Skeletal muscle tissue (tissue), 4 donors: ENCODE measurements around the gene HCFC1. TPM values are rescaled to one million over a fixed set of nuclear protein-coding genes. Genes with fewer than 3 reads are reported as not detected.

Source experiments
- H3K27ac ChIP-seq: one replicate; pipeline ENCODE4 v1.7.0; 2013; ENCODE audit warnings: mild to moderate bottlenecking, low read depth, low read length, inconsistent platforms
- H3K27me3 ChIP-seq, 3 donors: one replicate each; pipeline ENCODE4 v1.7.0; 2013; ENCODE audit warnings: low read length in 3 of 3; ENCODE audit not compliant: control insufficient read depth in 3 of 3, insufficient read depth in 3 of 3
- H3K36me3 ChIP-seq, 3 donors: one replicate each; pipeline ENCODE4 v1.7.0; 2013; ENCODE audit warnings: low read length in 3 of 3; ENCODE audit not compliant: control insufficient read depth in 3 of 3, insufficient read depth in 3 of 3
- H3K4me1 ChIP-seq, 3 donors: one replicate each; pipeline ENCODE4 v1.7.0; 2013; ENCODE audit warnings: low read length in 3 of 3, mild to moderate bottlenecking in 3 of 3; ENCODE audit not compliant: control insufficient read depth in 3 of 3, insufficient read depth in 3 of 3
- H3K4me3 ChIP-seq, 3 donors: one replicate each; pipeline ENCODE4 v1.7.0; 2013; ENCODE audit warnings: low read length in 3 of 3
- H3K9ac ChIP-seq, 3 donors: one replicate each; pipeline ENCODE4 v1.7.0; 2013; ENCODE audit warnings: low read length in 3 of 3, mild to moderate bottlenecking in 3 of 3, moderate library complexity in 2 of 3, low read depth in 1 of 3
- H3K9me3 ChIP-seq, 3 donors: one replicate each; pipeline ENCODE4 v1.7.0; 2013; ENCODE audit warnings: low read length in 3 of 3; ENCODE audit not compliant: control insufficient read depth in 3 of 3
- total RNA-seq: library from RNA; depleted of rRNA; stranded (reverse); fragments of >200 nt; gene quantifications from one replicate; pipeline ENCODE4 v1.2.3, GENCODE V29; 2014
- donor health status: Osteomylitis.

Gene HCFC1
- total RNA-seq, 1 donor from 2014 or later, result 9.4 TPM

DNA sequence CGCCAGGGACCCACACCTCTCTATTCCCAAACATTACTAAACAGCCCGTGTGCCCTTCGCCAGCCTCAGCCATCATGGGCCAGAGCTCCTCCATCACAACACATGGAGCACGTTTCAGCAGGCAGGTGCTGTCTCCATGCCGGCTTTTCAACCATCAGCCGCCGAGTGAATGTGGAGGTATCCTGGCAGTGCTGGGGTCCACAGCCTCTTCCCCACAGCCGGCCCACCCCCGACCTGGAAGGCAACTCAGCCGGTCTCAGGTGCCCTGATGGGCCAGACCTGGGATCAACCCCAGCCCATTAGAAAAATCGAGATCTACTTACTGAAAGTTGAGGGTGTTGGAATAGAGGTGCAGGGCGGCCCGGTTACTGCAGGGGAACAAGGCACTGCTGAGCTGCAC, 39.9 kb downstream of the HCFC1 start:
- no peaks in the 10 kb centered on the region for H3K9me3 ChIP-seq
- peaks cover 12 to 25% (median 24%) of the 10 kb centered on the region in 3 donors for H3K36me3 ChIP-seq
- no peaks in the 10 kb centered on the region for H3K27me3 ChIP-seq
- peaks cover 22 to 41% (median 26%) of the 10 kb centered on the region in 3 donors for H3K4me1 ChIP-seq
- H3K4me3 ChIP-seq, result no peak overlapping the region
- H3K27ac ChIP-seq, result no peak overlapping the region
- H3K9ac ChIP-seq, result no peak overlapping the region

GRCh38 chrX:153931151-153931550, 40.5 kb downstream of the HCFC1 start:
- no peak overlapping the region for H3K27ac ChIP-seq
- peaks cover 27 to 47% (median 31%) of the 10 kb centered on the region in 3 donors for H3K4me1 ChIP-seq
- peak overlapping the region in 1 of 3 donors; percentile 40 for H3K9ac ChIP-seq
- no peaks in the 10 kb centered on the region for H3K9me3 ChIP-seq
- H3K4me3 ChIP-seq, result no peak overlapping the region
- H3K27me3 ChIP-seq, result no peaks in the 10 kb centered on the region
- peaks cover 12 to 25% (median 24%) of the 10 kb centered on the region in 3 donors for H3K36me3 ChIP-seq

DNA sequence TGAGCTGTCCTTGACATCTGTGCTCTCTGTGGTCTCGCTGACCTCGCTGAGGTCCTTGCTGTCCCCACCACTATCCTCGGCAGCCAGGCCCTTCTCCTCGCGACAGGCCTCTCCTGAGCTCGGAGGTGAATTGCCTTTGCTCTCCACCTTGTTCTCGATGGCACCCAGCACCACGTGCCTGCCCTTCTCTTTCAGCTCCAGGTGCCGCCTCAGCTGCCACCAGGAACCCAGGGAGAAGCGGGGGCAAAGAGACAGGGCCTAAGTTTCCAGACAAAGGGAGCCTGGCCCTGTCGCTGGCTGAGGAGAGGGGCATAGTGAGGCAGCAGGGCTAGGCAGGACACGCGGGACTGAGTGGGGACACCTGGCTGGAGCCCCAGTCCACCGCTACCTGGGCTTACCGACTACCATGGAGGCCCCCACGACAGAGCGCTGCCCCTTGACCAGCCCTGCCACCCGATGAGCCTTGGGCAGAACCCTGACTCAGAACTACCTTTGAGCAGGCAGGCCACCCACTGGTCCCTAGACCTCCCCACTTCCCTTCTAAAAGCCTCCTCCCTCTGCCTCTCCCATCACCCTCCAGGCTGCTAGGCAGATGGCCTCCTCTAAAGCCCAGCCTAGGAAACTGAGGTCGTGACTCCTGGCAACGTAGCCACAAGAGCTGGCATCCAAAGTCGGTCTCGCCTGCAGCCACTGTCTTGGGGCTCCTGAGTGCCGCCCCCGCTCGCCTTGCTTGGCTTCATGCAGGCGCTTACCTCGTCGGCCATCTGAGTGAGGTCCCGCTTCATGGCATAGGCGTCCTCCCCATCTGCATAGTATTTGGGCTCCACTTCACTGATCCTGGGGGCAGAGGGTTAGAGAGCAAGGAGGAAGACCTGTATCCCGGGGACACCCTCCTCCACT, 41.4 kb downstream of the HCFC1 start:
- Histone ChIP-seq H3K9me3 (no peaks in the 10 kb centered on the region), H3K27ac (no peak overlapping the region), H3K4me3 (no peak overlapping the region), H3K27me3 (peaks cover 0 to 5% (median 0%) of the 10 kb centered on the region in 3 donors), H3K36me3 (peaks cover 12 to 25% (median 24%) of the 10 kb centered on the region in 3 donors), H3K9ac (no peak overlapping the region), H3K4me1 (peaks cover 23 to 54% (median 31%) of the 10 kb centered on the region in 3 donors)

- Histone ChIP-seq H3K27ac (no peak overlapping the region), H3K4me3 (no peak overlapping the region)
Observed at GRCh38 chrX:153929576-153929975, 42.0 kb downstream of the HCFC1 start.

DNA sequence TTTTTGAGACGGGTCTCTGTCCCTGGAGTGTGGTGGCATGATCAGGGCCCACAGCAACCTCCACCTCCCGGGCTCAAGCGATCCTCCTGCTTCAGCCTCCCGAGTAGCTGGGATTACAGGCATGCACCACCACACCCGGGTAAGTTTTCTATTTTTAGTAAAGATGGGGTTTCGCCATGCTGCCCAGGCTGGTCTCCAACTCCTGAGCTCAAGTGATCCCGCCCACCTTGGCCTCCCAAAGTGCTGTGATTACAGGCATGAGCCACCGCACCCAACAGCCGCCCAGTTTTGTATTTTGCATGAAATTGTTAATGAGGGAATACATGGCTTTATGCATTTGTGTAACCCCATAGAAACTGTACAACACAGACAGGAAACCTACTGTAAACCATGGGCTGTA, 42.8 kb downstream of the HCFC1 start:
- Histone ChIP-seq H3K27me3 (peaks cover 0 to 5% (median 0%) of the 10 kb centered on the region in 3 donors), H3K27ac (no peak overlapping the region), H3K4me1 (peaks cover 17 to 53% (median 29%) of the 10 kb centered on the region in 3 donors), H3K4me3 (peak overlapping the region in 1 of 3 donors; percentile 55), H3K36me3 (peaks cover 12 to 25% (median 24%) of the 10 kb centered on the region in 3 donors), H3K9ac (peak overlapping the region in 1 of 3 donors; percentile 87), H3K9me3 (no peaks in the 10 kb centered on the region)

More at GRCh38 chrX:153929576-153929975, 42.0 kb downstream of the HCFC1 start:
- H3K36me3 ChIP-seq, result peaks cover 12 to 25% (median 24%) of the 10 kb centered on the region in 3 donors
- peaks cover 0 to 5% (median 0%) of the 10 kb centered on the region in 3 donors for H3K27me3 ChIP-seq
- H3K9ac ChIP-seq, result no peak overlapping the region
- peaks cover 22 to 56% (median 31%) of the 10 kb centered on the region in 3 donors for H3K4me1 ChIP-seq
- H3K9me3 ChIP-seq, result no peaks in the 10 kb centered on the region

DNA sequence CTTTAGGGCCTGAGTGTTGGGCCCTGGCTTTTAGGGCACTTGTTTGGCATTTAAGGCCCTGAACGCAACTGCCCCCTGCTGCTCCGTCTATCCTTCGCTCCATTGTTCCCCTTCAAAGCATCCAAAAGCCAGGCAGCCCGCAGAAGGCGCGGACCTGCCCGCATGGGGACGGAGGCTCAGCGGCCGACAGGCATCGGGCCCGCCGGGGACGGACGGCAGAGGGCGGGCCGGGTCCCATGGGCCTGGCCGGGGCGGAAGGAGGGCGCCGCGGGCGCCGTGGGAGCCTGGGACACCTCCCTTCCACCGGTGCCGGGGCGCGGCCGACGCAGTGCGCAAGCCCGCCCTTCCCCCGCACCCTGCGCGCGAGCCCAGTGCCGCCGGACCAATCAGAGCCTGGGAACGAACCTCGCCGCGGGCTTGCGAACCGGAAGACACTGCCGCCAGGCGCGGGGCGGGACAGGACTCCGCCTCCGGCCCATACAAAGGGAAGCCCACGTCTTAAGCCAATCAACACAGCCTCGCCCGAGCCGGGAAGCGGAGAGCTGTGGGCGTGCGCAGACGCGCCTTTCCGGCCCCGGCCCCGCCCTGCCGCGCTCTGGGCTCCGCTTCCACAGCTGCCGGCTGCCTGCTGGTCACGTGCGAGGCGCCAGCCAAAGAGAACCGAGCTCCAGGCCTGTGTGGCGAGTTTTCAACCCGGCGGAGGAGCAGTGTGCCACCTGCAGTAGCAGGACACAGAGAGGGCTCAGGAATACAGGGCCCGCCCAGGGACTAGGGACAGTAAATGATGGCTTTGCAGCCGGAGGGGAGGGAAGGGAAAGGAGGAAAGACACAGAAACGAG, 43.5 kb downstream of the HCFC1 start:
- H3K9me3 ChIP-seq, result no peaks in the 10 kb centered on the region
- peaks cover 17 to 55% (median 30%) of the 10 kb centered on the region in 3 donors for H3K4me1 ChIP-seq
- H3K27me3 ChIP-seq, result peaks cover 0 to 5% (median 0%) of the 10 kb centered on the region in 3 donors
- H3K4me3 ChIP-seq, result peak overlapping the region; percentile 68 to 77 (median 77)
- peak overlapping the region; percentile 88 for H3K27ac ChIP-seq
- H3K9ac ChIP-seq, result peak overlapping the region; percentile 85 to 90 (median 87)
- H3K36me3 ChIP-seq, result peaks cover 12 to 24% (median 24%) of the 10 kb centered on the region in 3 donors

DNA sequence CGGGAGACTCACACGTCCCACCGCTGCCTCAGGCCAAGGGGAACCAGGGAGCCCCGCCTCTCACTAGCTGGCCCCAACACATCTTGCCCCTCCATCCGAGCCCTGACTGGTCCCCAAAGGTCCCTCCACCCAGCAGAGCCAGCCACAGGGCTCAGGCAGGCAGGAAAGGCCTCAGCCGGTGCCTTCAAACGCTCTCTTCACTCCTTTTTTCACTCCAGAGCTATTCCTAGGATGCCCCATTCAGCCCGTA, 44.0 kb downstream of the HCFC1 start:
- H3K9ac ChIP-seq, result peak overlapping the region; percentile 85 to 90 (median 87)
- peaks cover 12 to 24% (median 22%) of the 10 kb centered on the region in 3 donors for H3K36me3 ChIP-seq
- H3K4me1 ChIP-seq, result peaks cover 20 to 61% (median 35%) of the 10 kb centered on the region in 3 donors
- peak overlapping the region; percentile 88 for H3K27ac ChIP-seq
- H3K27me3 ChIP-seq, result peaks cover 0 to 5% (median 0%) of the 10 kb centered on the region in 3 donors
- H3K9me3 ChIP-seq, result no peaks in the 10 kb centered on the region
- H3K4me3 ChIP-seq, result peak overlapping the region; percentile 68 to 77 (median 77)

GRCh38 chrX:153926858-153927671, 44.6 kb downstream of the HCFC1 start:
- peaks cover 21 to 63% (median 37%) of the 10 kb centered on the region in 3 donors for H3K4me1 ChIP-seq
- peaks cover 0 to 5% (median 0%) of the 10 kb centered on the region in 3 donors for H3K27me3 ChIP-seq
- H3K4me3 ChIP-seq, result peak overlapping the region; percentile 68 to 77 (median 77)
- peak overlapping the region; percentile 85 to 90 (median 87) for H3K9ac ChIP-seq
- peaks cover 12 to 24% (median 19%) of the 10 kb centered on the region in 3 donors for H3K36me3 ChIP-seq
- peak overlapping the region; percentile 88 for H3K27ac ChIP-seq
- H3K9me3 ChIP-seq, result no peaks in the 10 kb centered on the region

DNA sequence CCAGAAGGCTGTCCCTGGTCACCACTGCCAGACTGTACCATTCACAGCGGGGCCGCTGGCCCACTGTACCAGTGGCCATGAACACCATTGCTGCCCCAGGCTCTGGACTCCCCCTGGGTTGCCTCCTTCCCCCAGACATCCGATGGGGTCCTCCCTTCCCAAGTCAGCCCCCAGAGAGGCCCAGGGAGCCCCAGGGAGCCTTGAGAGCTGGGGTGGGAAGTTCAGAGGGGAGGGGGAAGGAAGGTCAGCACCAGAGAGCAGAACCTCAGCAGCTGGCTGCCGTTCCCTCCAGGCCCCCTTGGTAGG, 45.1 kb downstream of the HCFC1 start:
- peaks cover 25 to 69% (median 41%) of the 10 kb centered on the region in 3 donors for H3K4me1 ChIP-seq
- peaks cover 0 to 5% (median 0%) of the 10 kb centered on the region in 3 donors for H3K27me3 ChIP-seq
- H3K27ac ChIP-seq, result peak overlapping the region; percentile 88
- H3K4me3 ChIP-seq, result peak overlapping the region in 2 of 3 donors; percentile 38 to 68
- no peaks in the 10 kb centered on the region for H3K9me3 ChIP-seq
- peaks cover 9 to 21% (median 13%) of the 10 kb centered on the region in 3 donors for H3K36me3 ChIP-seq
- H3K9ac ChIP-seq, result peak overlapping the region in 2 of 3 donors; percentile 87 to 90
